Brain microvascular endothelial cell (primary cell): ENCODE data around the gene PCDH15.

ENCODE experiments used
- DNase-seq: peaks from one replicate; pipeline ENCODE4 v3.0.0-alpha.2; 2020
- H3K27ac ChIP-seq: fragments of 250-450 bp; sonication (Bioruptor Pico); 2 replicates; pipeline ENCODE4 v1.5.1; 2020; ENCODE audit warnings: mild to moderate bottlenecking, moderate library complexity
- H3K27me3 ChIP-seq: fragments of 250-450 bp; sonication (Bioruptor Pico); replicated peaks from 2 replicates; pipeline ENCODE4 v1.5.1; 2020; ENCODE audit warnings: mild to moderate bottlenecking
- H3K36me3 ChIP-seq: fragments of 250-450 bp; sonication (Bioruptor Pico); replicated peaks from 2 replicates; pipeline ENCODE4 v1.5.1; 2020; ENCODE audit warnings: mild to moderate bottlenecking
- H3K4me3 ChIP-seq: 2 replicates; pipeline ENCODE4 v1.5.1; 2011; ENCODE audit warnings: low read depth, mild to moderate bottlenecking, control low read depth, low read length, moderate library complexity
- CTCF ChIP-seq: IDR thresholded peaks from 2 replicates; pipeline ENCODE4 v1.5.1; 2011; ENCODE audit warnings: low read depth, mild to moderate bottlenecking, moderate library complexity, low read length, control low read depth, inconsistent platforms; ENCODE audit errors: missing control alignments
- in situ Hi-C: cut with HindIII; loops from 2 replicates; pipeline ENCODE4 v1.10.0; 2017; ENCODE audit warnings: low sequenced_read_pairs, low pct_ligation_motif_present

Gene PCDH15

GRCh38 chr10:53841483-53842145 lies 959.4 kb downstream of the PCDH15 start:
- no peaks in the 10 kb centered on the region for H3K36me3 ChIP-seq
- H3K27ac ChIP-seq, result no peak overlapping the region
- in situ Hi-C loops, result no loop called here

GRCh38 chr10:53840653-53841052 lies 960.4 kb downstream of the PCDH15 start:
- Histone ChIP-seq H3K27me3 (no peaks in the 10 kb centered on the region), H3K36me3 (no peaks in the 10 kb centered on the region), H3K4me3 (no peak overlapping the region), H3K27ac (no peak overlapping the region)
- no peak for DNase-seq
- in situ Hi-C loops, result no loop called here
- no peak for TF ChIP-seq CTCF

More at GRCh38 chr10:53841483-53842145, 959.4 kb downstream of the PCDH15 start:
- no peak for DNase-seq
- H3K4me3 ChIP-seq, result no peak overlapping the region
- H3K27me3 ChIP-seq, result no peaks in the 10 kb centered on the region
- no peak for TF ChIP-seq CTCF

- in situ Hi-C loops, result no loop called here
- Histone ChIP-seq H3K27me3 (no peaks in the 10 kb centered on the region), H3K4me3 (no peak overlapping the region), H3K27ac (no peak overlapping the region), H3K36me3 (no peaks in the 10 kb centered on the region)
- DNase-seq, result no peak
- TF ChIP-seq CTCF, result peak; percentile 33
Measured at GRCh38 chr10:53839440-53840039, 961.5 kb downstream of the PCDH15 start.

GRCh38 chr10:53836638-53837037 lies 964.4 kb downstream of the PCDH15 start:
- no peaks in the 10 kb centered on the region for H3K36me3 ChIP-seq
- TF ChIP-seq CTCF, result no peak
- no peaks in the 10 kb centered on the region for H3K27me3 ChIP-seq
- H3K4me3 ChIP-seq, result no peak overlapping the region
- in situ Hi-C loops, result no loop called here
- no peak for DNase-seq
- H3K27ac ChIP-seq, result no peak overlapping the region

- in situ Hi-C loops, result no loop called here
- DNase-seq, result no peak
- no peaks in the 10 kb centered on the region for H3K36me3 ChIP-seq
Measured at GRCh38 chr10:53833908-53834307, 967.1 kb downstream of the PCDH15 start.

More at GRCh38 chr10:53833908-53834307, 967.1 kb downstream of the PCDH15 start:
- TF ChIP-seq CTCF, result no peak
- no peak overlapping the region for H3K27ac ChIP-seq
- H3K27me3 ChIP-seq, result no peaks in the 10 kb centered on the region
- H3K4me3 ChIP-seq, result no peak overlapping the region
